ENCODE measurements around the gene NTHL1. TPM values are rescaled to one million over a fixed set of nuclear protein-coding genes. Genes with fewer than 3 reads are reported as not detected.
"Not testable (repeated sequence)": the region's sequence is repeated elsewhere in the genome, so short reads cannot be mapped to it uniquely, and the experiment has no call there.

NTHL1 gene
- total and polyA plus RNA-seq, 2 of the 13 experiments (the other 11 are each of a cell fraction or from before 2014, with no cell fraction given): 47.5 to 64.9 TPM

GRCh38 chr16:2011726-2012125, 35.9 kb downstream of the NTHL1 start:
- H3K9ac ChIP-seq (ENCODE audit: insufficient read depth, low read depth, low read length); intact Hi-C loops (cut with micrococcal nuclease; ENCODE audit: unreplicated experiment); H3K4me3 ChIP-seq (replicated peaks in 1 of 3; ENCODE audit: insufficient read depth in 1 of 3, low read depth in 2 of 3, low read length in 3 of 3); H3K9me3 ChIP-seq (ENCODE audit: low read length); H3K36me3 ChIP-seq (replicated peaks in 1 of 2; ENCODE audit: control insufficient read depth in 1 of 2, insufficient read depth in 2 of 2, low read length in 2 of 2); ATAC-seq; CTCF ChIA-PET (ENCODE audit: low intra/inter-chr PET ratio, low total read pairs); FAIRE-seq; H2AFZ ChIP-seq (ENCODE audit: low read length); DNase-seq (ENCODE audit: low spot score); in situ Hi-C loops (cut with HindIII; ENCODE audit: extremely low pct_ligation_motif_present, low pct_unique_long_range_greater_than_20kb); BruUV-seq (replicated peaks); H3K27me3 ChIP-seq (ENCODE audit: control insufficient read depth in 1 of 2, insufficient read depth in 2 of 2, low read length in 2 of 2); TF ChIP-seq CREB1 (IDR thresholded peaks at IDR 0.05): not testable (repeated sequence)
- Histone ChIP-seq H4K20me1 (ENCODE audit: insufficient read depth, low read length) (peaks cover 13% of the 10 kb centered on the region; the same call in 1 of the 2 replicates), H3K4me1 (ENCODE audit: insufficient read depth, low read length) (peaks cover 72% of the 10 kb centered on the region), H3K4me2 (ENCODE audit: low read depth, low read length) (peak overlapping the region; percentile 27; the same call in 1 of the 2 replicates), H3K27ac (ENCODE audit: extremely low read length, insufficient read depth, low read length) (peak overlapping the region; percentile 24), H3K79me2 (ENCODE audit: insufficient read depth, low read length) (peaks cover 34% of the 10 kb centered on the region)
- 37% methylated on average over 9 of the region's 9 CpGs for WGBS (ENCODE audit: low lambda C conversion rate)
- POLR2A ChIA-PET: interaction anchor here (0.6 to 1.8 kb wide), 10 partner anchors 21 to 144 kb away, joined by 3 to 7 read pairs (median 4); partner anchors contain the start of genes NTHL1, RPS2, TRAF7 and TSC2
- TF ChIP-seq ZNF362 (CRISPR knock-in tag; IDR thresholded peaks at IDR 0.05; ENCODE audit: borderline replicate concordance) (peak; percentile 71; the same call in 1 of the 2 replicates), CEBPB (IDR thresholded peaks at IDR 0.05; ENCODE audit: borderline replicate concordance, low read depth, low read length) (peak; percentile 61; the same call in 1 of the 2 replicates), THAP11 (CRISPR knock-in tag; IDR thresholded peaks at IDR 0.05) (peak; percentile 16; the same call in 1 of the 2 replicates), ZNF121 (CRISPR knock-in tag; IDR thresholded peaks at IDR 0.05) (peak; percentile 69), DMAP1 (CRISPR knock-in tag; IDR thresholded peaks at IDR 0.05) (0 out of 2 replicates have a peak, but pooled peaks have one; percentile 40), CREB1 (CRISPR knock-in tag; IDR thresholded peaks at IDR 0.05) (peak; percentile 35; the same call in 1 of the 2 replicates), ZNF18 (CRISPR knock-in tag; IDR thresholded peaks at IDR 0.05; ENCODE audit: insufficient replicate concordance) (peak; percentile 99), CEBPG (CRISPR knock-in tag; IDR thresholded peaks at IDR 0.05) (peak; percentile 71), TEAD3 (CRISPR knock-in tag; optimal IDR thresholded peaks at IDR 0.05; ENCODE audit: borderline replicate concordance) (peak; percentile 72), ZNF574 (CRISPR knock-in tag; IDR thresholded peaks at IDR 0.05) (peak; percentile 44; the same call in 1 of the 2 replicates)
